Kasumi-1 (cell line): ENCODE data around the gene SND1.

Experiments
- DNase-seq, 2 experiments: peaks; one replicate each; lab custom pipeline; 2025; lab: John Stamatoyannopoulos, UW

The SND1 gene

DNA sequence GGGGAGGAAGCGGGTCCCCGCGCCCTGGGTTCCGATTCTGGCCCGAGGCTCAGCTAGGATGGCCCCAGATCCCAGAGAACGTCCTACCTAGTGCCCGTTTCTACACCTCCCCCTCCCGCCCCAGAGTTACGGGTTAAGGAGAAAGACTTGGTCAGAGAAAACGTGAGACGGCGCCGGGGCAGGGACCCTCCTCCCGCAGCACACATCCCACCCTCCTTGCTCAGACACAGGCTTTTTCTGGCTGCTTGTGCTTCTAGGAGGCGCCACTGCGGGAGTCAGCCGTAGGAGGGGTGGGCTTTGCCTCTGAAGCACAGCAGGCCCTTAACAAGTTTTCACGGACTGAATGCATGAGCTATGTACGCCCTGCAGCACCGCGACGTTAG, 484.2 kb downstream of the SND1 start:
- no peak for DNase-seq

DNA sequence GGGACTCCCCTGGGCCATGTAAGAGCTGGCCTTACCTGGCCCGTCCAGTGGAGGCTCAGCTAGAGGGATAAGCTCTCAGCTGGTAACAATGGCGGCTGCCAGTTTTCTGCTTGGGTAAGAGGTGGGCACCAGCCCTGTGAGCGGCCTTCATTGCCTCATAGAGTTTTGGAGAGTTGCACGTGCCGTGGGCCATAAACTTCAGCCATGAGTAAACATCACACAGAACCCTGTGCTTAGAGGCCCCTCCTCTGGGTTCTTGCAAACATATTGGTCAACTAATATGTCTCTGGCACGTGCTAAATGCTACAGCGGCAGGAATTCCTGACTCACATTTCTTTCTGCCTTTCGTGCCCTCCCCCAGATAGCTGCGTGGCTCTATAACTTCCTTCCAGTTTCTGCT, 485.2 kb downstream of the SND1 start:
- peak; percentile 47 to 62 for DNase-seq

GRCh38 chr7:128139406-128139805, 487.4 kb downstream of the SND1 start:
- DNase-seq: no peak

DNA sequence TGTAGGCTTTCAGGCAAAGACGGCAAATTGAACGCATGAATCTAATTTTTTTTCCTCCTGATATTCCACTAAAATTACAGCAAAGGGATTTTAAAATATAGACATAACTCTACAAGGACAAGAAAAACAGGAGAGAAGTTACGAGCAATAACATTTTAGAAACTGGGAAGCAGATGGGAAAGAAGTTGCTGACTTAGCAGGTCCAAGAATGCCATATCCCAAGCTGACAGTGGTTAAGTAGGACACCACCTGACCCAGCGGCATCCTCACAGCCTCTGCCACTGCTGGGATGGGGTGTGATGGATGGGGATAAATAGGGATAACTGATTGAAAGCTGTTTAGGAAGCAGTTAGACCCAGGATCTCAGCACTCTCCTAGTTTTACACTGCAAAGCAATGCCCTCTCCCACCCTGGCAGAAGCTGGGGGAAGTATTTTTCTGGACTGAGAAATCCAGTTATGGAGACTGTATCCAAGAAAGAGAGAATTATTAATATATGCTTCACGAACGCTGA, 489.7 kb downstream of the SND1 start:
- DNase-seq: no peak
